ENCODE measurements around the gene DTNB.

DTNB gene

GRCh38 chr2:25523060-25523459 lies 150.3 kb downstream of the DTNB start:
- Histone ChIP-seq H3K36me3 (no peaks in the 10 kb centered on the region), H3K4me3 (no peak overlapping the region), H3K4me2 (no peak overlapping the region), H4K20me1 (no peaks in the 10 kb centered on the region), H3K27me3 (no peaks in the 10 kb centered on the region), H3K9ac (no peak overlapping the region), H3K9me3 (no peaks in the 10 kb centered on the region), H3K4me1 (peaks cover 9% of the 10 kb centered on the region; the same call in 1 of the 2 replicates), H3K27ac (no peak overlapping the region)
- TF ChIP-seq Cebpa-rat (IDR thresholded peaks at IDR 0.05) = no peak

- Histone ChIP-seq H3K27me3 (no peaks in the 10 kb centered on the region), H3K9me3 (no peaks in the 10 kb centered on the region), H3K4me3 (no peak overlapping the region), H3K27ac (no peak overlapping the region), H3K4me2 (peak overlapping the region; percentile 7; the same call in 1 of the 2 replicates), H3K4me1 (peaks cover 9% of the 10 kb centered on the region; the same call in 1 of the 2 replicates), H3K9ac (no peak overlapping the region), H3K36me3 (no peaks in the 10 kb centered on the region), H4K20me1 (no peaks in the 10 kb centered on the region)
- no peak for TF ChIP-seq Cebpa-rat (IDR thresholded peaks at IDR 0.05)
Measured at GRCh38 chr2:25521665-25522387, 151.6 kb downstream of the DTNB start.

GRCh38 chr2:25521126-25521525 lies 152.3 kb downstream of the DTNB start:
- Histone ChIP-seq H3K27ac (no peak overlapping the region), H3K27me3 (no peaks in the 10 kb centered on the region), H3K4me2 (no peak overlapping the region), H3K4me1 (peaks cover 9% of the 10 kb centered on the region; the same call in 1 of the 2 replicates), H3K4me3 (no peak overlapping the region), H3K36me3 (no peaks in the 10 kb centered on the region), H4K20me1 (no peaks in the 10 kb centered on the region), H3K9me3 (no peaks in the 10 kb centered on the region), H3K9ac (no peak overlapping the region)
- no peak for TF ChIP-seq Cebpa-rat (IDR thresholded peaks at IDR 0.05)

GRCh38 chr2:25517701-25518100 lies 155.7 kb downstream of the DTNB start:
- H3K4me2 ChIP-seq = no peak overlapping the region
- H3K9me3 ChIP-seq = no peaks in the 10 kb centered on the region
- no peaks in the 10 kb centered on the region for H3K36me3 ChIP-seq
- no peak overlapping the region for H3K4me3 ChIP-seq
- no peak overlapping the region for H3K27ac ChIP-seq
- TF ChIP-seq Cebpa-rat (IDR thresholded peaks at IDR 0.05) = no peak
- H3K27me3 ChIP-seq = no peaks in the 10 kb centered on the region
- peaks cover 9% of the 10 kb centered on the region; the same call in 1 of the 2 replicates for H3K4me1 ChIP-seq
- H3K9ac ChIP-seq = no peak overlapping the region
- H4K20me1 ChIP-seq = no peaks in the 10 kb centered on the region

GRCh38 chr2:25514043-25514637 lies 159.2 kb downstream of the DTNB start:
- Histone ChIP-seq H4K20me1 (no peaks in the 10 kb centered on the region), H3K4me3 (no peak overlapping the region), H3K27ac (no peak overlapping the region)

GRCh38 chr2:25512707-25513106 lies 160.7 kb downstream of the DTNB start:
- no peak overlapping the region for H3K9ac ChIP-seq
- no peaks in the 10 kb centered on the region for H3K4me1 ChIP-seq
- H3K4me3 ChIP-seq = no peak overlapping the region
- no peak for TF ChIP-seq Cebpa-rat (IDR thresholded peaks at IDR 0.05)
- no peaks in the 10 kb centered on the region for H4K20me1 ChIP-seq
- H3K9me3 ChIP-seq = no peaks in the 10 kb centered on the region
- no peaks in the 10 kb centered on the region for H3K27me3 ChIP-seq
- no peak overlapping the region for H3K27ac ChIP-seq
- H3K4me2 ChIP-seq = no peak overlapping the region
- H3K36me3 ChIP-seq = no peaks in the 10 kb centered on the region

More at GRCh38 chr2:25514043-25514637, 159.2 kb downstream of the DTNB start:
- Histone ChIP-seq H3K4me2 (no peak overlapping the region), H3K27me3 (no peaks in the 10 kb centered on the region), H3K9me3 (no peaks in the 10 kb centered on the region), H3K36me3 (no peaks in the 10 kb centered on the region), H3K9ac (no peak overlapping the region), H3K4me1 (no peaks in the 10 kb centered on the region)
- TF ChIP-seq Cebpa-rat (IDR thresholded peaks at IDR 0.05) = no peak

- Histone ChIP-seq H3K9ac (no peak overlapping the region), H3K4me2 (no peak overlapping the region), H3K4me1 (no peaks in the 10 kb centered on the region), H4K20me1 (no peaks in the 10 kb centered on the region), H3K27me3 (no peaks in the 10 kb centered on the region), H3K27ac (no peak overlapping the region), H3K4me3 (no peak overlapping the region), H3K9me3 (no peaks in the 10 kb centered on the region), H3K36me3 (no peaks in the 10 kb centered on the region)
- no peak for TF ChIP-seq Cebpa-rat (IDR thresholded peaks at IDR 0.05)
Measured at GRCh38 chr2:25506226-25506625, 167.2 kb downstream of the DTNB start.

GRCh38 chr2:25505622-25506021 lies 167.8 kb downstream of the DTNB start:
- H3K9ac ChIP-seq = no peak overlapping the region
- H3K27ac ChIP-seq = no peak overlapping the region
- H3K4me3 ChIP-seq = no peak overlapping the region
- H3K4me1 ChIP-seq = no peaks in the 10 kb centered on the region
- no peak for TF ChIP-seq Cebpa-rat (IDR thresholded peaks at IDR 0.05)
- no peaks in the 10 kb centered on the region for H4K20me1 ChIP-seq
- H3K9me3 ChIP-seq = no peaks in the 10 kb centered on the region
- no peaks in the 10 kb centered on the region for H3K36me3 ChIP-seq
- H3K4me2 ChIP-seq = no peak overlapping the region
- no peaks in the 10 kb centered on the region for H3K27me3 ChIP-seq

GRCh38 chr2:25505182-25505581 lies 168.2 kb downstream of the DTNB start:
- Histone ChIP-seq H3K27ac (no peak overlapping the region), H3K9ac (no peak overlapping the region), H4K20me1 (no peaks in the 10 kb centered on the region), H3K4me2 (no peak overlapping the region), H3K4me3 (no peak overlapping the region), H3K27me3 (no peaks in the 10 kb centered on the region), H3K4me1 (no peaks in the 10 kb centered on the region), H3K36me3 (no peaks in the 10 kb centered on the region), H3K9me3 (no peaks in the 10 kb centered on the region)
- TF ChIP-seq Cebpa-rat (IDR thresholded peaks at IDR 0.05) = no peak

- H4K20me1 ChIP-seq = no peaks in the 10 kb centered on the region
- no peaks in the 10 kb centered on the region for H3K36me3 ChIP-seq
- H3K9me3 ChIP-seq = no peaks in the 10 kb centered on the region
- TF ChIP-seq Cebpa-rat (IDR thresholded peaks at IDR 0.05) = no peak
- no peak overlapping the region for H3K4me3 ChIP-seq
- H3K9ac ChIP-seq = no peak overlapping the region
- H3K4me2 ChIP-seq = no peak overlapping the region
- H3K4me1 ChIP-seq = no peaks in the 10 kb centered on the region
- no peak overlapping the region for H3K27ac ChIP-seq
- H3K27me3 ChIP-seq = no peaks in the 10 kb centered on the region
Measured at GRCh38 chr2:25504266-25504665, 169.1 kb downstream of the DTNB start.

All from BLaER1 (cell line).